A549 (cell line): ENCODE results near the gene PGS1. TPM values are rescaled to one million over a fixed set of nuclear protein-coding genes. Genes with fewer than 3 reads are reported as not detected.

Experiments
- ATAC-seq, 2 experiments: fragments of 200-7000 bp in 1 of 2; fragments of >200 bp in 1 of 2; cut with Nextera tagmentation in 1 of 2; cut with Tn5 transposase in 1 of 2; 3 replicates each; pipeline versions ENCODE4 v1.8.0 to v1.9.1; 2018 to 2020; ENCODE audit warnings: mild to moderate bottlenecking in 1 of 2, moderate library complexity in 1 of 2
- CTCF ChIA-PET: fragments of 300-600 bp; sonication (Branson Sonifier 250); formaldehyde crosslinking; extraction: SDS; loops from one replicate; lab custom pipeline; 2021; ENCODE audit warnings: antibody characterized with exemption, inconsistent platforms; lab: Yijun Ruan, JAX
- POLR2A ChIA-PET: fragments of 350-600 bp; formaldehyde crosslinking; extraction: SDS; loops from one replicate; lab custom pipeline; 2021; ENCODE audit warnings: antibody characterized with exemption, inconsistent platforms; lab: Yijun Ruan, JAX
- DNase-seq, 2 experiments: peaks; one replicate each; pipeline versions ENCODE4 v3.0.0 to v3.0.0-alpha.2; 2011 to 2016; ENCODE audit warnings: low read depth in 1 of 2, low spot score in 1 of 2
- FAIRE-seq: peaks from 2 replicates; lab custom pipeline; 2011; peaks lifted over from hg19 to GRCh38; lab: Jason Lieb, UNC
- H3K27ac ChIP-seq, 2 experiments: fragments of >200 bp; sonication (Bioruptor Twin); formaldehyde crosslinking; 3 replicates each; pipeline ENCODE4 v1.5.1; 2016 to 2017
- H3K4me1 ChIP-seq: fragments of >200 bp; sonication (Bioruptor Twin); formaldehyde crosslinking; 3 replicates; pipeline ENCODE4 v1.6.1; 2016
- H3K4me2 ChIP-seq: fragments of >200 bp; sonication (Bioruptor Twin); formaldehyde crosslinking; 3 replicates; pipeline ENCODE4 v1.6.1; 2016
- H3K4me3 ChIP-seq: fragments of >200 bp; sonication (Bioruptor Twin); formaldehyde crosslinking; 3 replicates; pipeline ENCODE4 v1.5.1; 2016
- H3K9me3 ChIP-seq: fragments of >200 bp; sonication (Bioruptor Twin); formaldehyde crosslinking; 3 replicates; pipeline ENCODE4 v1.6.1; 2016
- BHLHE40 ChIP-seq: IDR thresholded peaks from 2 replicates; pipeline ENCODE4 v1.6.1; 2012; ENCODE audit warnings: low read depth, low read length, inconsistent platforms
- CBX8 ChIP-seq: fragments of 200-600 bp; sonication (generic); IDR thresholded peaks from 2 replicates; pipeline ENCODE4 v1.6.1; 2016
- CEBPB ChIP-seq, 2 experiments: fragments of >200 bp in 1 of 2; sonication (Bioruptor Twin) in 1 of 2; formaldehyde crosslinking in 1 of 2; IDR thresholded peaks; 2 replicates each; pipeline ENCODE4 v1.6.1; 2012 to 2016
- CHD4 ChIP-seq: fragments of 200-600 bp; sonication (generic); IDR thresholded peaks from 2 replicates; pipeline ENCODE4 v1.6.1; 2016; ENCODE audit warnings: antibody characterized with exemption, mild to moderate bottlenecking, borderline replicate concordance
- CTCF ChIP-seq: fragments of >200 bp; sonication (Bioruptor Twin); formaldehyde crosslinking; IDR thresholded peaks from 3 replicates; pipeline ENCODE4 v1.5.1; 2016
- EHMT2 ChIP-seq: fragments of 200-600 bp; sonication (generic); IDR thresholded peaks from 2 replicates; pipeline ENCODE4 v1.6.1; 2016; ENCODE audit warnings: antibody characterized with exemption, low read depth, mild to moderate bottlenecking, moderate library complexity
- EP300 ChIP-seq, 2 experiments: fragments of >200 bp; sonication (Bioruptor Twin); formaldehyde crosslinking; IDR thresholded peaks; 2 replicates in 1 of 2; 3 replicates in 1 of 2; pipeline ENCODE4 v1.6.1; 2016 to 2017
- FOSL2 ChIP-seq, 2 experiments: fragments of 450-650 bp in 1 of 2; fragments of >200 bp in 1 of 2; sonication (Bioruptor Twin) in 1 of 2; formaldehyde crosslinking; IDR thresholded peaks; 2 replicates each; pipeline versions ENCODE4 v1.5.0 to v1.6.1; 2016 to 2020; ENCODE audit warnings: mild to moderate bottlenecking in 1 of 2, moderate library complexity in 1 of 2
- HOXB13 ChIP-seq: fragments of 250-450 bp; sonication (Bioruptor Pico); IDR thresholded peaks from 2 replicates; pipeline ENCODE4 v1.5.0; 2020; ENCODE audit warnings: low read depth, mild to moderate bottlenecking, moderate library complexity
- JUN ChIP-seq, 2 experiments: fragments of >200 bp; sonication (Bioruptor Twin); formaldehyde crosslinking; IDR thresholded peaks; 2 replicates in 1 of 2; 3 replicates in 1 of 2; pipeline ENCODE4 v1.6.1; 2016 to 2017
- MAX ChIP-seq: IDR thresholded peaks from 2 replicates; pipeline ENCODE4 v1.6.1; 2012
- MAZ ChIP-seq: fragments of 150-350 bp; IDR thresholded peaks from 2 replicates; pipeline ENCODE4 v1.6.1; 2014; ENCODE audit warnings: antibody characterized with exemption, low read depth, low read length, borderline replicate concordance
- NPAS2 ChIP-seq: fragments of 250-450 bp; sonication (Bioruptor Pico); IDR thresholded peaks from 2 replicates; pipeline ENCODE4 v1.8.0; 2022; ENCODE audit warnings: mild to moderate bottlenecking, moderate library complexity, borderline replicate concordance
- NR3C1 ChIP-seq: fragments of >200 bp; sonication (Bioruptor Twin); formaldehyde crosslinking; IDR thresholded peaks from 3 replicates; pipeline ENCODE4 v1.6.1; 2017
- PHF8 ChIP-seq: fragments of 200-600 bp; sonication (generic); IDR thresholded peaks from 2 replicates; pipeline ENCODE4 v1.6.1; 2016; ENCODE audit warnings: low read depth, mild to moderate bottlenecking, antibody characterized with exemption, moderate library complexity, borderline replicate concordance
- RAD21 ChIP-seq, 2 experiments: fragments of >200 bp in 1 of 2; sonication (Bioruptor Twin) in 1 of 2; formaldehyde crosslinking in 1 of 2; IDR thresholded peaks in 1 of 2; conservative IDR thresholded peaks in 1 of 2; 2 replicates in 1 of 2; 3 replicates in 1 of 2; pipeline ENCODE4 v1.6.1; 2012 to 2018; ENCODE audit warnings: inconsistent platforms in 1 of 2
- RARB ChIP-seq: fragments of 250-450 bp; sonication (Bioruptor Pico); IDR thresholded peaks from 2 replicates; pipeline ENCODE4 v1.8.0; 2021; ENCODE audit warnings: mild to moderate bottlenecking, moderate library complexity
- RCOR1 ChIP-seq: fragments of 150-350 bp; IDR thresholded peaks from 2 replicates; pipeline ENCODE4 v1.6.1; 2014; ENCODE audit warnings: antibody characterized with exemption, low read length, low read depth
- RFX5 ChIP-seq: fragments of 450-650 bp; IDR thresholded peaks from 2 replicates; pipeline ENCODE4 v1.7.1; 2014; ENCODE audit warnings: antibody characterized with exemption, mild to moderate bottlenecking, moderate library complexity
- TFCP2L1 ChIP-seq: fragments of 250-450 bp; sonication (Bioruptor Pico); IDR thresholded peaks from 2 replicates; pipeline ENCODE4 v1.5.0; 2021; ENCODE audit warnings: mild to moderate bottlenecking
- ZNF302 ChIP-seq: fragments of 250-450 bp; sonication (Bioruptor Pico); IDR thresholded peaks from 2 replicates; pipeline ENCODE4 v1.9.0; 2021; ENCODE audit warnings: inconsistent platforms, mild to moderate bottlenecking, moderate library complexity
- ZSCAN20 ChIP-seq: fragments of 250-450 bp; sonication (Bioruptor Pico); IDR thresholded peaks from 2 replicates; pipeline ENCODE4 v1.8.0; 2022; ENCODE audit warnings: mild to moderate bottlenecking, moderate library complexity
- WGBS: methylation state at CpG from one replicate; pipeline ENCODE4 v1.1.6; 2017; ENCODE audit errors: missing lambda C conversion rate; 5-methylcytosine and 5-hydroxymethylcytosine counted together
- polyA plus RNA-seq, 4 experiments: library from polyadenylated mRNA; depleted of rRNA in 3 of 4; stranded (reverse); fragments of >200 nt; fragmentation: RNase III in 1 of 4; extraction: RNeasy Plus Mini Kit Qiagen cat#74134 plus additional on column Dnase treatment in 1 of 4; gene quantifications; 2 replicates in 3 of 4; 3 replicates in 1 of 4; pipeline ENCODE4 v1.2.3, GENCODE V29; 2011 to 2017
- TF ChIP-seq, protein P1 (sequence below): fragments of 150-350 bp; IDR thresholded peaks from 2 replicates; pipeline ENCODE4 v1.6.1; 2014; ENCODE audit warnings: low read depth, mild to moderate bottlenecking, low read length
- TF ChIP-seq, protein P2 (sequence below): fragments of 450-650 bp; IDR thresholded peaks from 2 replicates; pipeline ENCODE4 v1.6.1; 2014; ENCODE audit warnings: antibody characterized with exemption
- TF ChIP-seq, protein P3 (sequence below): fragments of 200-600 bp; sonication (generic); IDR thresholded peaks from 2 replicates; pipeline ENCODE4 v1.6.1; 2016; ENCODE audit warnings: antibody characterized with exemption, mild to moderate bottlenecking, moderate library complexity

PGS1 gene
- polyA plus RNA-seq, 2 of the 4 experiments (the other 2 are of a cell fraction), result 23.7 to 29.5 TPM

- Histone ChIP-seq H3K27ac (peak overlapping the region in 1 of 2 experiments; percentile 31; a peak in 2 of 6 replicates), H3K4me1 (peaks cover 4% of the 10 kb centered on the region), H3K4me2 (no peak overlapping the region), H3K4me3 (no peak overlapping the region), H3K9me3 (no peaks in the 10 kb centered on the region)
- CTCF ChIA-PET, result interaction anchor here (0.8 to 15.5 kb wide), 8 partner anchors 10 to 115 kb away, joined by 3 to 388 read pairs (median 24); partner anchors contain the start of gene PGS1
- FAIRE-seq, result no peak
- TF ChIP-seq BHLHE40 (no peak), EP300 (IDR thresholded peaks at IDR 0.05) (no peak), NR3C1 (no peak), RCOR1 (no peak), MAZ (no peak), CEBPB (IDR thresholded peaks at IDR 0.05) (no peak), ZNF302 (CRISPR knock-in tag) (no peak), FOSL2 (IDR thresholded peaks at IDR 0.05) (no peak), FOSL2 (CRISPR knock-in tag; IDR thresholded peaks at IDR 0.05) (no peak), RFX5 (no peak), CHD4 (no peak), NPAS2 (CRISPR knock-in tag) (no peak)
- TF ChIP-seq, protein P1, sequence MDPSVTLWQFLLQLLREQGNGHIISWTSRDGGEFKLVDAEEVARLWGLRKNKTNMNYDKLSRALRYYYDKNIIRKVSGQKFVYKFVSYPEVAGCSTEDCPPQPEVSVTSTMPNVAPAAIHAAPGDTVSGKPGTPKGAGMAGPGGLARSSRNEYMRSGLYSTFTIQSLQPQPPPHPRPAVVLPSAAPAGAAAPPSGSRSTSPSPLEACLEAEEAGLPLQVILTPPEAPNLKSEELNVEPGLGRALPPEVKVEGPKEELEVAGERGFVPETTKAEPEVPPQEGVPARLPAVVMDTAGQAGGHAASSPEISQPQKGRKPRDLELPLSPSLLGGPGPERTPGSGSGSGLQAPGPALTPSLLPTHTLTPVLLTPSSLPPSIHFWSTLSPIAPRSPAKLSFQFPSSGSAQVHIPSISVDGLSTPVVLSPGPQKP, result no peak
- no peak for ATAC-seq
- DNase-seq, result no peak
- 75% methylated on average over 15 of the region's 16 CpGs for WGBS
- POLR2A ChIA-PET, result no interaction called here
Observed at GRCh38 chr17:78365561-78366108, 12.8 kb upstream of the PGS1 start.

GRCh38 chr17:78366109-78366848, 12.2 kb upstream of the PGS1 start:
- Histone ChIP-seq H3K27ac (peak overlapping the region in 1 of 2 experiments; percentile 31; a peak in 2 of 6 replicates), H3K9me3 (no peaks in the 10 kb centered on the region), H3K4me3 (no peak overlapping the region), H3K4me2 (no peak overlapping the region), H3K4me1 (no peaks in the 10 kb centered on the region)
- ATAC-seq (no peak; a peak in 2 of 6 replicates), DNase-seq (no peak), FAIRE-seq (no peak)
- WGBS, result 81% methylated on average over 18 of the region's 18 CpGs
- ChIA-PET CTCF (interaction anchor here (0.6 to 15.5 kb wide), 7 partner anchors 26 to 385 kb away, joined by 3 to 388 read pairs (median 3); no protein-coding TSS in a partner anchor), POLR2A (no interaction called here)
- TF ChIP-seq RARB (no peak), HOXB13 (CRISPR knock-in tag) (no peak), CBX8 (no peak), PHF8 (no peak), ZNF302 (CRISPR knock-in tag) (no peak), JUN (IDR thresholded peaks at IDR 0.05) (no peak), RAD21 (conservative IDR thresholded peaks at IDR 0.05 in 1 of 2, IDR thresholded peaks at IDR 0.05 in 1 of 2) (no peak), EHMT2 (no peak), NR3C1 (no peak), CEBPB (IDR thresholded peaks at IDR 0.05) (no peak), ZSCAN20 (CRISPR knock-in tag) (no peak), CHD4 (no peak), TFCP2L1 (CRISPR knock-in tag) (no peak), RFX5 (no peak), MAX (no peak), RCOR1 (no peak), CTCF (no peak)
- TF ChIP-seq, protein P1, result no peak
- TF ChIP-seq, protein P2, sequence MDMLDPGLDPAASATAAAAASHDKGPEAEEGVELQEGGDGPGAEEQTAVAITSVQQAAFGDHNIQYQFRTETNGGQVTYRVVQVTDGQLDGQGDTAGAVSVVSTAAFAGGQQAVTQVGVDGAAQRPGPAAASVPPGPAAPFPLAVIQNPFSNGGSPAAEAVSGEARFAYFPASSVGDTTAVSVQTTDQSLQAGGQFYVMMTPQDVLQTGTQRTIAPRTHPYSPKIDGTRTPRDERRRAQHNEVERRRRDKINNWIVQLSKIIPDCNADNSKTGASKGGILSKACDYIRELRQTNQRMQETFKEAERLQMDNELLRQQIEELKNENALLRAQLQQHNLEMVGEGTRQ, result no peak
- TF ChIP-seq, protein P3, sequence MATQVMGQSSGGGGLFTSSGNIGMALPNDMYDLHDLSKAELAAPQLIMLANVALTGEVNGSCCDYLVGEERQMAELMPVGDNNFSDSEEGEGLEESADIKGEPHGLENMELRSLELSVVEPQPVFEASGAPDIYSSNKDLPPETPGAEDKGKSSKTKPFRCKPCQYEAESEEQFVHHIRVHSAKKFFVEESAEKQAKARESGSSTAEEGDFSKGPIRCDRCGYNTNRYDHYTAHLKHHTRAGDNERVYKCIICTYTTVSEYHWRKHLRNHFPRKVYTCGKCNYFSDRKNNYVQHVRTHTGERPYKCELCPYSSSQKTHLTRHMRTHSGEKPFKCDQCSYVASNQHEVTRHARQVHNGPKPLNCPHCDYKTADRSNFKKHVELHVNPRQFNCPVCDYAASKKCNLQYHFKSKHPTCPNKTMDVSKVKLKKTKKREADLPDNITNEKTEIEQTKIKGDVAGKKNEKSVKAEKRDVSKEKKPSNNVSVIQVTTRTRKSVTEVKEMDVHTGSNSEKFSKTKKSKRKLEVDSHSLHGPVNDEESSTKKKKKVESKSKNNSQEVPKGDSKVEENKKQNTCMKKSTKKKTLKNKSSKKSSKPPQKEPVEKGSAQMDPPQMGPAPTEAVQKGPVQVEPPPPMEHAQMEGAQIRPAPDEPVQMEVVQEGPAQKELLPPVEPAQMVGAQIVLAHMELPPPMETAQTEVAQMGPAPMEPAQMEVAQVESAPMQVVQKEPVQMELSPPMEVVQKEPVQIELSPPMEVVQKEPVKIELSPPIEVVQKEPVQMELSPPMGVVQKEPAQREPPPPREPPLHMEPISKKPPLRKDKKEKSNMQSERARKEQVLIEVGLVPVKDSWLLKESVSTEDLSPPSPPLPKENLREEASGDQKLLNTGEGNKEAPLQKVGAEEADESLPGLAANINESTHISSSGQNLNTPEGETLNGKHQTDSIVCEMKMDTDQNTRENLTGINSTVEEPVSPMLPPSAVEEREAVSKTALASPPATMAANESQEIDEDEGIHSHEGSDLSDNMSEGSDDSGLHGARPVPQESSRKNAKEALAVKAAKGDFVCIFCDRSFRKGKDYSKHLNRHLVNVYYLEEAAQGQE, result no peak
